SU-DHL-6 (cell line): ENCODE measurements around the gene POR.

ENCODE experiments used
- H2AFZ ChIP-seq: fragments of 200-600 bp; sonication (generic); 2 replicates; pipeline ENCODE4 v1.6.1; 2014; ENCODE audit warnings: low read depth, mild to moderate bottlenecking, moderate library complexity, mixed read lengths, antibody characterized with exemption, low read length; ENCODE audit not compliant: severe bottlenecking
- H3F3A ChIP-seq: fragments of 200-600 bp; shearing (Covaris generic); 2 replicates; pipeline ENCODE4 v1.6.0; 2016; ENCODE audit warnings: antibody characterized with exemption, mild to moderate bottlenecking; ENCODE audit not compliant: insufficient read depth
- H3K27ac ChIP-seq: fragments of 200-600 bp; sonication (generic); 2 replicates; pipeline ENCODE4 v1.5.1; 2016; ENCODE audit warnings: low read depth, mild to moderate bottlenecking, low read length, moderate library complexity, mixed read lengths
- H3K27me3 ChIP-seq: fragments of 200-600 bp; sonication (generic), shearing (Covaris generic); 2 replicates; pipeline ENCODE4 v1.6.0; 2014; ENCODE audit warnings: mild to moderate bottlenecking, low read length
- H3K36me3 ChIP-seq: fragments of 200-600 bp; sonication (generic); 2 replicates; pipeline ENCODE4 v1.6.1; 2014; ENCODE audit warnings: mild to moderate bottlenecking, low read length, mixed read lengths
- H3K4me2 ChIP-seq: fragments of 300-600, 200-600 bp; shearing (Covaris generic), sonication (generic); 2 replicates; pipeline ENCODE4 v1.6.0; 2014; ENCODE audit warnings: low read length, low read depth, mild to moderate bottlenecking; ENCODE audit not compliant: poor library complexity, severe bottlenecking
- H3K4me3 ChIP-seq: fragments of 200-600 bp; sonication (generic); 2 replicates; pipeline ENCODE4 v1.5.1; 2014; ENCODE audit warnings: antibody characterized with exemption, low read length, mild to moderate bottlenecking, mixed read lengths; ENCODE audit not compliant: insufficient read depth, poor library complexity, severe bottlenecking
- H3K79me2 ChIP-seq: fragments of 200-600 bp; sonication (generic); 2 replicates; pipeline ENCODE4 v1.6.1; 2014; ENCODE audit warnings: mild to moderate bottlenecking, low read length, moderate library complexity; ENCODE audit not compliant: insufficient read depth
- H3K9ac ChIP-seq: fragments of 200-600 bp; sonication (generic); 2 replicates; pipeline ENCODE4 v1.7.0; 2014; ENCODE audit warnings: mild to moderate bottlenecking, low read length
- H3K9me2 ChIP-seq: fragments of 200-600 bp; sonication (generic); replicated peaks from 2 replicates; pipeline ENCODE4 v1.6.1; 2014; ENCODE audit warnings: low read length; ENCODE audit not compliant: insufficient read depth
- H3K9me3 ChIP-seq: fragments of 200-600 bp; sonication (generic); 2 replicates; pipeline ENCODE4 v1.6.1; 2014; ENCODE audit warnings: low read length, mixed read lengths; ENCODE audit not compliant: insufficient read depth
- H4K20me1 ChIP-seq: fragments of 200-600 bp; sonication (generic); 2 replicates; pipeline ENCODE4 v1.6.1; 2014; ENCODE audit warnings: low read depth, mild to moderate bottlenecking, antibody characterized with exemption, low read length, moderate library complexity, mixed read lengths
- CTCF ChIP-seq: fragments of 200-600 bp; sonication (generic); IDR thresholded peaks from one replicate; pipeline ENCODE4 v1.5.1; 2017; ENCODE audit warnings: antibody characterized with exemption, mild to moderate bottlenecking, low read length, moderate library complexity; ENCODE audit not compliant: insufficient read depth, poor library complexity, severe bottlenecking
- EZH2phosphoT487 ChIP-seq: fragments of 200-600 bp; sonication (generic), shearing (Covaris generic); conservative IDR thresholded peaks from 2 replicates; pipeline ENCODE4 v1.6.1; 2018; ENCODE audit warnings: mild to moderate bottlenecking, antibody characterized with exemption, low read length, moderate library complexity, mixed read lengths

POR gene

GRCh38 chr7:75951506-75951905 is 36.6 kb downstream of the POR start:
- H3K4me3 ChIP-seq = no peak overlapping the region
- no peak overlapping the region for H3K27ac ChIP-seq
- no peak overlapping the region for H3K9ac ChIP-seq
- H3K9me2 ChIP-seq = no peaks in the 10 kb centered on the region
- H3F3A ChIP-seq = 0 out of 2 replicates have a peak, but pooled peaks cover 4% of the 10 kb centered on the region
- no peaks in the 10 kb centered on the region for H3K79me2 ChIP-seq
- H3K4me2 ChIP-seq = no peak overlapping the region
- no peaks in the 10 kb centered on the region for H4K20me1 ChIP-seq
- no peaks in the 10 kb centered on the region for H3K27me3 ChIP-seq
- H2AFZ ChIP-seq = no peak overlapping the region
- no peaks in the 10 kb centered on the region for H3K36me3 ChIP-seq
- no peaks in the 10 kb centered on the region for H3K9me3 ChIP-seq
- TF ChIP-seq CTCF (no peak), EZH2phosphoT487 (no peak)

GRCh38 chr7:75953431-75953830 is 38.5 kb downstream of the POR start:
- Histone ChIP-seq H3K9me3 (no peaks in the 10 kb centered on the region), H3K4me3 (no peak overlapping the region), H4K20me1 (no peaks in the 10 kb centered on the region), H2AFZ (no peak overlapping the region), H3K9ac (no peak overlapping the region), H3K36me3 (no peaks in the 10 kb centered on the region), H3K79me2 (no peaks in the 10 kb centered on the region), H3K4me2 (no peak overlapping the region), H3F3A (no peaks in the 10 kb centered on the region), H3K27me3 (no peaks in the 10 kb centered on the region), H3K9me2 (no peaks in the 10 kb centered on the region), H3K27ac (no peak overlapping the region)
- TF ChIP-seq CTCF (no peak), EZH2phosphoT487 (no peak)

DNA sequence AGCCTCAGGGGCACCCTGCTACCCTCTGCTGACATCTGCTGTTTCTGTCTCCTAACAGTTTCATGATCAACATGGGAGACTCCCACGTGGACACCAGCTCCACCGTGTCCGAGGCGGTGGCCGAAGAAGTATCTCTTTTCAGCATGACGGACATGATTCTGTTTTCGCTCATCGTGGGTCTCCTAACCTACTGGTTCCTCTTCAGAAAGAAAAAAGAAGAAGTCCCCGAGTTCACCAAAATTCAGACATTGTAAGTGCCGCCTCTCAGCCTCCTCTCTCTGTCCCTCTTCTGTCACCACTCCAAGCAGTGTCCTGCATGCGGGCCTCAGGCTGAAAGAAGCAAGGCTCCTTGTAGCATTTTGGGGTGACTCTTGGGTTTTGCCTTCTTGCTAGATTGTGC is 39.0 kb downstream of the POR start:
- Histone ChIP-seq H3K4me2 (no peak overlapping the region), H3K9me3 (no peaks in the 10 kb centered on the region), H3K27me3 (no peaks in the 10 kb centered on the region), H3K9ac (no peak overlapping the region), H2AFZ (no peak overlapping the region), H3K79me2 (no peaks in the 10 kb centered on the region), H3K27ac (no peak overlapping the region), H4K20me1 (no peaks in the 10 kb centered on the region), H3K9me2 (no peaks in the 10 kb centered on the region), H3K4me3 (no peak overlapping the region), H3K36me3 (no peaks in the 10 kb centered on the region), H3F3A (no peaks in the 10 kb centered on the region)
- TF ChIP-seq CTCF (no peak), EZH2phosphoT487 (no peak)
